HG03045 (cell line): ENCODE data around the gene HDAC4.
A peak's percentile ranks its signal among the peaks of the same experiment; 100 is the strongest.

Experiments used
- ATAC-seq: cut with Tn5 transposase; IDR thresholded peaks from one replicate; pipeline ENCODE4 v1.9.1; 2021; ENCODE audit warnings: mild to moderate bottlenecking, moderate library complexity; ENCODE audit not compliant: unreplicated experiment

Gene HDAC4

DNA sequence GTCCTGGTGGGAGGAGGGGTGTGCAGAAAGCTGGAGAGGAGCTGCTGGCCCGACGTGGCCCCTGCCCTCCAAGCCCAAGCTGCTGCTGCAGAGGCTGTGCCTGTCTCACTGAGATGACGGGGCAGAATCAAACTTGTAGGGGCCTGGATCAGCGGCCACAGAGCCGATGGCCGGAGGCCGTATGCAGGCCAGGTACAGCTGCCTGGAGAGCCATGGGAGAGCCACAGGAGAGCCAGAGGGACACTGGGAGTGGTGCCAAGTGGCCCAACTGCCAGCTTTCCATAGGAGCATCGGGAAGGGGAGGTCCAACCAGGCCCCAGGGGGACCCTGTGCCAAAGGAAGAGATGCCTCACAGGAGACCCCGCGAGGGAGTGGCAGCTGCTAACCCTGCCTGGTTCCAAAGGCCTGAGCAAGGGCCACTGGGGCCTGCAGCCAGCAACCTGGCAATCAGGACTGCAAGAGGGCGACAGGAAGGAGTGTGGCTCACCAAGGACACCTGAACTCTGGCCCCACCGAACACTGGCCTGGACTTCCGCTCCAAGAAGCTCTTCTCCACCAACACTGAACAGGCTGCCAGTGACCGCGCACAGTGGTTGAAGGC is 70.7 kb downstream of the HDAC4 start:
- ATAC-seq: no peak

DNA sequence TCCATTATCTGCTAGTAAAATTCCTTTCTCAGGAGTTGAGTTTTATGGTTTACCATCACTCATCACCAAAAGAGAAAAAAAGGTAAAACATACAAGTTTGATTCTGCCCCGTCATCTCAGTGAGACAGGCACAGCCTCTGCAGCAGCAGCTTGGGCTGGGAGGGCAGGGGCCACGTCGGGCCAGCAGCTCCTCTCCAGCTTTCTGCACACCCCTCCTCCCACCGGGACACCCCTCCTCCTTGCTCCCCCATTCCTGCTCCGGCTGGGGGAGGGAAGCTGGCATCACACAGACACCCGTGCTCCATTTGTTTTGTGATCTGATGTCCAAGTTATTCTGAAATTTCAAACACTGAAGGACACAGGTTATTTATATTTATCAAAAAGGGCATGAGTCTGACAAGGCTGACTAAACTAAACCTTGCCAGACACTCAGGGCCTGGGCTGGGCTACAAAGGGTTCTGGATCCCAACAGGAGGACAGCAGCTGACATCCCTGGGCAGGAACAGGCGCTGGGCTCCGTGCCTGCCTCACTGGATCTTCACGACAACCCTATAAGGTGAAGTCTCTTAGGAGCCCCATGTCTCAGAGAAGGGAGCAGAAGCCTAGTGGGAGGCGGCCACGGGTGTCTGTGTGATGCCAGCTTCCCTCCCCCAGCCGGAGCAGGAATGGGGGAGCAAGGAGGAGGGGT is 71.4 kb downstream of the HDAC4 start:
- no peak for ATAC-seq

DNA sequence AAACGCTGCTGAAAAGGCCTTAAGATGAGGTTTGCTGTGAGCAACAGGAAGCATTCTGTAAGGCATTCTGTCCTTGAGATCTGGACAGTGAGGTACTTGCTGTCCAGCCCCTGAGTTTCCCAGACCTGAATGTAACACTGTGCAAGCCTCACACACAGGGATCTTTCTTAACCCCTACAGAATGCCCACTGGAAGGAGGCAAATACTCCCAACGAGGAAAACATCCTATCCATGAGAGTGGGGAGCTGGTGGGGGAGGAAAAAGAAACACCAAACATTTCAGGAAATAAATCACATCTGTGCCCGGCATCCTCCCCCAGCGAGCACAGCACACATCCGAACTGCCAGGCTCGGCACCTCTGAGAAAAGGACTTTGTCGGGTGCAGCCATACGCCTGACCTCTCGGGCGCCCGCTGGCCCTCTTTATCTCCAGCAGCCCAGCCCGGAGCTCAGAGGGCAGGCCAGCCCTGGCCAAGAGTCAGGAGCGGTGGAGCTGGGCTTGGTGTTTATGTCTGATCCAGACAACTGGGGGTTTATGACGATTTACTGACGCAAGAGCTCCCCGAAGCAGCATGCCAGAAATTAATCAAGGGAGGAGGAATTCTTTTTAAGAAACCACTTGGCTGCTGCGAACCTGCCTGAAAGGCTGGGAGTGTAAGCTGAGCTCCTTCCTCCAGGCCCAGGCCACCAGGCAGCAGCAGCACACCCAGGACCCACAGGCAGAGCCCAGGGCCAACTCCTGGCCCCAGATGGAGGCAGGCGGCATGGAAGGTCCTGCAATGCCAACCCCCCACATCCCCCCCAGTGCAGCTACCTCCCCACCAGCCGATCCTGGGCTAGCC is 72.2 kb downstream of the HDAC4 start:
- no peak for ATAC-seq

DNA sequence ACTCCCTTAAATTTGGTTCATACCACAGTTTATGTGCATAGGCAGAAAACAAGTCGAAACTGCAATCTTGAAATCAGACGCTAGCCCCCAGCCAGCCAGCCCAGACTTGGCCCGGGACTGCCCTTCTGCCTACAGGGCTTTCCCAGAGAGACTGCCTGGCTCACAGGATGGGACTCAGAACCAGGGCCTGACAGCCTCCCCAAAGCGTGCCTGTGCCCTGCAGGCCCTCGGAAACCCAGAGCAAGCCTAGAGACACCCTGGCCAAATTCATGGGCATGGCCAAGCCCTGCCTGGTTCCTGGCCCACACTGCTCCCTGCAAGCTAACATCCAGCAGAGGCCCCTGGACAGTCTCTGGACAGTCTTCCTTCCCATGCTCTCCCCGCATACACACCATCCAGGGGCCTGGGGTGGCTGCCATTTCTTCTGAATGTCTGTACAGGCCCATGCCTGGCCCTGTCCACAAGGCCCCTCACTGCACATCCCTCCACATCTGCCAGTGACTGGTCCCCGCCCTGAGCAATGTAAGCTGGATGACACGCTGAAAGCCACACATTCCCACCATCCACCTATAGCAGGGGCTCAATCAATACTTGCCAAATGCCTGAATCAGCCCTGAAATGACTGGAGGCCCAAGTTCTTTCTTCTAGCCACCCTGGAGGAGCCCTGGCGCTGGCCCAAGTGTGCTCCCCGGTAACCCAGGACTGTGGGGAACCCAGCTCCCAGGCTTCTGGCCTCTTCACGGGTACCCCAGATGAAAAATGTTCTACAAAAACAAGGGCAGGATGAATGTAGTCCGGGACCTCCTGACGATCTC is 73.1 kb downstream of the HDAC4 start:
- ATAC-seq: peak; percentile 43

DNA sequence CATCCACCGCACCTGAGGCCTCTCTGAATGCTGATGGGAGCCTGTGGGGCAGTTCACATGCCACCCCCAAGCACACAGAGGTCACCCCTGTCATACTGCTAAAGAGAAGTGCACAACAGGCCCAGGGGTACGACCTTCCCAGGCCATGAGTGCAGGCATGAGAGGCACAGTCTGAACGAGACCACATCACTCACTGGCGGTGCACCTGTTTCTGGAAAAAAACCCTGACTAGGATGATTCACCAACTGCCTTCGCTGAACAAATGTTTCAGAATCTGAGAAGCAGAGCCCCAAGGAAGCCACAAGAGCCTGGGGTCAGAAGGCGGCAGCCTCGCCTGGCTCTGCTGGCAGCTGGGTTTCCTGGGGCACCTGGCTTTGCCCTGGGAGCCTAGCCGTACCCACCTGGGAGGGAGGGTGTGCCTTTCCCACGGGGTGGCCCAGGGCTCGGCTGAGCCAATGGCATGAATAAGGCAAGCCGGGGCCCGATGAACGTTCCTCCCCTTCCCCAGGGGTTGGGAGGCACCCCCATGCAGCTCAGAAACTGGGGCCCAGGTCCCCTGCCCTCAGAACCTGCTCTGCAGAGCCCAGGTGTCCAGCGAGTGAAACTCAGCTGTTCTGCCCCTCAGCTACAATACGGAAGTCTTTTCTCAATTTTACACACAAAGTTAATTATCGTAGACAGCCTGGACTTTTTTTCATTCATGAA is 73.8 kb downstream of the HDAC4 start:
- peak; percentile 54 for ATAC-seq

DNA sequence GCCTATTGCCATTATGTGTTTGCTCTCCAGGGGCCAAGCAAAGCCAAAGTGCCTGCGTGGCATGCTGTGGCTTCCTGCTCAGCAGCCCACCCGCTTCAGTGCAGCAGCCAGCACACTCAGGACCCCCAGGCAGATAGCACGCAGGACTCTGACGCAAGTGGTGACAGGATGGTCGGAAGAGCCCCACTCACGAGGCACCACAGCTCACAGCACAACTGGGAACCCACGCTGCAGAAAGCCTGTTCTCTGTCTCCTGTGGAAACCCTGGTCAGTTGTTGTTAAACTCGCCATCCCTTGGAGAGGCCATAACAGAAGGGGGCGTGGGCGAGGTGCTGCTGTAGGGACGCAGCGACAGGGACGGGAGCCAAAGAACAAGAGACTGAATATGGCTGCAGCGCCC is 76.4 kb downstream of the HDAC4 start:
- no peak for ATAC-seq

DNA sequence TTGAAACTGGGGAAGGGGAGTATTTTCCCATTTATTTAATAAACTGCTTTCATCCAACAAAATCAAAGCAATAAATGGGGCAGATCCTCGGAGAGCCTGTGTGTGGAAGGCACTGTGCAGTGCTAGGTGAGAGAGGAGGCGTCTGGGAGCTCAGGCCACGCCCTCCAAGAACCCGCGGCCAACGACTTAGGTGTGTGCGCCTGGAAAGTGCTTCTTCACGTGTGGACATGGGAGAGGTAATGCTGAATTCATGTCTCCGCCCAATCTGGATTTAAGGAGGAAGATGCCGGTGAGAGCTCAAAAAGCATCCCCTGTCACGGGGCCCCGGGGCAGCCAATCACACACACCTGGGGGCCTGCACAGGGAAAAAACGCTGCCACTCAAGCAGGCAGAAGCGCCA is 77.4 kb downstream of the HDAC4 start:
- ATAC-seq: no peak

DNA sequence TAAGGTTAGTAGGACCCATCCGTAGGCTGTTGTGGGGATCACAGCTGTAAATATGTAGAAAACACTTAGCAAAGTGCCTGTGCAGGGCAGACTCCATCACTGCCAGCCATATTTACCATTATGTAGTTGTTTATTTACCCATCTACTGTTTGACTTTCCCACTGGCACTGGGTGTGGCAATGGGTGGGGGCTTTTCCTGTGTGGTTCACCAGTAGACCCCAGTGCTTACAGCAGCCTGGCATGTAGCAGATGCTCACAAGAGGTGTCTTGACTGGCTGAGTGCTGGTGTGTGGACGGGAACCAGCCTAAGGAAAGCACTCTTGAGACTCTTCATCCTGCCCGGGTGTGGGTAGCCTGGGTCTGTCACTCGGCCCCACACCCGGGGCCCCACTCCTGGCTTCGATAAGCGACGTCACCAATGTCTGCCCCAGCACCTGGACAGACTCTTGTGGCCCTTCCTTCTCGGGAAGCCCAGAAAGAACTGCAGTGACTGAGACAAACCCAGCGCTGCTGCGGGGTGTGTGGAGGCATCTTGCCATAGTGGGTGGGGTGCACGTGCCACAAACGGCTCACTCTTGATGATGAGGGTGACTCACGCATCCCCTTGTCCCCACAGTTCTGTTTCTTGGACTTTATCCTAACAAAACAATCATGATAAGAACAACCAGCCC is 78.3 kb downstream of the HDAC4 start:
- no peak for ATAC-seq

DNA sequence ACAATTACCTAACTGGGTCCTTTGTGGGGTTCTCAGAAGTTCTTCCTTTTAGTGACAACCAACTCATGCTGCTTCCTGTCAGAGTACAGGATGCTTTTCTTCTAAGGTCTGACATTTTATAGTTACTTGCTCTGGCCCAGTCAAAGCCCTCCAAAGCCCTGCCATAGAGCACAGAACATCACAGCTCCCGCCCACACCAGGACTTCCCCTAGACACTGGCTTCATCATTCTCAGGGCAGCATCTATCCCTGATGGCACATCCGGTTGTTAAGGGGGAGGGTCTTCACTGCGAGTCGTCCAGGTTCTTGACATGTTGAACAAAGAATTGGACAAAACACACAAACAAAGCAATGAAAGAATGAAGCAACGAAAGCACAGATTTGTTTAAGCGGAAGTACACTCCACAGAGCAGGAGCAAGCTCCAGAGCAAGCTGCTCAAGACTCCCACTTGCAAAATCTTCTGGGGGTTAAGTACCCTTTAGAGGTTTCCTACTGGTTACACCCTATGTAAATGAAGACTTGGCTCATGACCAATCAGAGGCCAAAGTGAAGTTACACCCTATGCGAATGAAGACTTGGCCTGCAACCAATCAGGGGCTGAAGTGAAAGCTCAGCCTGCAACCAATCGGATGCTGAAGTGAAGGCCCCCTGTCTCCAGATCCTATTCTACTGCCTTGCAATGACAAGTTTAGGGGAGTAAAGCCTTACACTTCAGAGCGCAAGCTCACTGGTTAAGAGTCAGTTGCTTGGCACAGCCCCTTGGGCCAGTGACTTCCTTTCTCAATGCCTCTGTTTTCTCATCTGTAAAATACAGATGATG is 79.0 kb downstream of the HDAC4 start:
- ATAC-seq: no peak

DNA sequence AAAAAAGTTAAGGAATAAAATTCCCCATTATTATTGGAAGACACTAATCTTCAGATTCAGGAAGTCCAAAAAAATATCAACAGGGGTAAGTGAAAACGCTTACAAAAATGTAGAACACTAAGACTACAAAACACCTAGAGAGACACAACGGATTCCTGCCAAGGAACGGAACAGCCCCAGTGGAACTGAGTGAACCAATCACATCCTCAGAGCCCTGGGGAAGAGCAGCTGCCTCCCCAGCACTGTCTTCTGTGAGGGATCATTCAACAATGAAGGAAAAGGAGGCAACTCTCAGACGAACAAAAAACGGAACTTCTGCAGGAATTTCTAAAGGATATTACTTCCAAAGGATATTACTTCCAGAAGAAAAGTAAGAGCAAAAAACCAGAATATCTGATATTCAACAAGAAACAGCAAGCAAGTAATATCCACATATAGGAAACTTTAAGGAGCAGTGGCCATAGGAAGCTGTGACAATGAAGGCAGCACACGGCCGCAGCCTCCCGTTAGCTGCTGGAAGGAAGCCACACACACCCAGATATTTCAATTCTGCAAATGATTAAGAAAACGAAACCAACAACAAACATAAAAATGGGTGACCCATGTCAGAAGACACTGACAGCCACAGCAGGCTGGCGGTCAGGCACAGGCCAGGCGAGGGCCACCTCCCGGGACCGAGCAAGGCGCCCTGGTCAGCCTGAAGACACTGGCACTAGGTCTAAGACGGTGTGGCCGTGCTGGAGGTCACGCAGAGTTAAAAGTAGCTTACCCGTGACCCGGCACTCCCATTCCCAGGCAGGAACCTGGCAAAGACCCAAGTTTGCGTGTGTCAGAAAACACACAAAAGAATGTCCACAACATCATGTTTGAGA is 81.8 kb downstream of the HDAC4 start:
- ATAC-seq: no peak

DNA sequence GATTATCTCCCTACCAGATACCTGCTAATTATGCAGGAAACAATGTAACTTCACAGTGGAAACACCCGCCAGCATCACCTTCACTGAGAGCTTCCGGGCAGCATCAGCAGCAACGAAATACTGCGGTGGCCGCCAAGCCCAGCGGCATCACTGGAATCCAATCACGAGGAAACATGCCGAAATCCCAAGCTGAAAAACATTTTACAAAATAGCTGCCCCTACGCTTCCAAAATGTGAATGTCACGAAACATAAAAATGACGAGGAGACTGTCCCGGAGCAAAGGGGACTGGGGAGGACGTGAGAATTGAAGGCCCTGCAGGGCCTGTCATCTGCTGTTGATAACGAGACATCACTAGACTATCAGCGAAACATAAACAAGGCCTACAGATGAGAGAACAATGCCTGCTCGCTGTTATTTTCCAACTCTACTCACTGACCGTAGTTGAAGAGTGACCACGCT is 82.6 kb downstream of the HDAC4 start:
- no peak for ATAC-seq

DNA sequence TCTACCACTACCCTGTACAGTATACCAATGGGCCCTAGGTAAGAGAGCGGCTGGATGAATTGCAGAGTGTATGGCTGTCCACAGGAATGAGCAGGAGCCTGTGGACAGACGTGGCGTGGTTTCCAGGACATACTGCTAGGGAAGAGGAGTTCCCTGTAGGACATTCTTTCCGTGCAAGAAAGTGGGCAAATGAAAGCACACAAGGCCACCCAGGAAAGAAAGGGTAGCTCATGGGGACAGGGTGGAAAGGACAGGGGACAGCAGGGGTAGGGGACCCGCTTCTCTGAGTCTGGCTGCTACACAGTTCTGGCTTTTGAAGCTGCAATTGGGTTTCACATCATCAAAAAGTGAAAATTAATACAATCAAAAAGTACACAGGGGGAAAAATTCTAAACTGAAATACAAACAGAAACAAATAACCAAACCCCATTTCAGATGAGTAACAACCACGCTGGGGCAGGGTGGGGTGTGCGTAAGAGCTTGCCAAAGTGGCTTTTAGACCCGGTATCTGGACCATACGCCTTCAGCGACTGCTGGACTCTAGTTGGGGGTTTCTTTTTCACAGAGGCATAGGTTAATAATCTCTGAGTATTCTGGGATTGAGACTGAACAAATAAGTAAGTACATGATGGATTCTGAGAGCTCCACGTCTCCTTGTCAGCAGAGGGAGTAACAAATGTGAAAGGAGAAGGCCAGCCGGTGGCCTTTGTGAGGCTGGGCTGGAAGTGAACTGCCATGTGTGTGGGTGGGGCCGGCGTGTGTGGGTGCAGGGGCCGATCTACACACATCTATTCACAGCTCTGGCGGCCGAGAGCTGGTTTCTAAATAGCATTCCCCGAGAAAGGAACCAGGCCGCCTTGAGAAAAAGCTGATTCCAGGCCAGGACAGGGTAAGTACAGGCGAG is 84.0 kb downstream of the HDAC4 start:
- ATAC-seq: no peak

DNA sequence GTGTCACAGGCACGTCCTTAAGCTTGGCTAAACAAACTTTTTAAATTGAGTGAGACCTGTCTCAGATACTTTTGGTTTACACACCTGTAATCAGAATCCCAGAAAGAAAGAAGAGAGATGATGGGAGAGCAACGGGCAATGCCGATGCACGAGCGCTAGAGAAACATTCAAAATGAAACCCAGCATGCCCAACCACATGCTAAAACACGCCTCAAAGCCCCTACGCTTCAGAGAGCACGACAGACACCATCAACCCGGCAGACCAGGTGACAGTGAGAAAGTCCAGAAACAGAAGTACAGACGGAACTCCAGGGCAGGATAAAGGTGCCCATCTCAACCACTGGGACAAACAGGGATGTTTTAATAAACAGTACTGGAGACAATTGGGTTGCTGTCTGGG is 85.5 kb downstream of the HDAC4 start:
- ATAC-seq: no peak

DNA sequence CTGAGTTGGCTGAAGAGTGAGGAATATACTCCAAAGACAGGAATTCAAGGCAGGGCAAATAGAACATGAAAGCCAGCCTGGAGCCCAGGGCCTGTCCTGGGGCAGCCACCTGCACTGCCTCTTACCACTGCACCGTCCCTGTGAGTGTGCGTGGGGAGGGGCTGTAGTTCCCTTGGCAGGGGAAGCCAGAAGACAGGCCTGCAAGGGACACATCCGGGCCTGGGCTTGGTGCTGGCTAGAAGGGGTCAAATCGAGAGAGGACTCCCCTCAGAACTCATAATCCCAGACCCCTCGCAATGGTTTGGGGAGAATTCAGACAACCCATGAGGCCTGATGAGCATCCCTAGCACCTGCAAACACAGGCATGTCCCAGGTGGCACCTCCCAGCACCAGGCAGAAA is 87.0 kb downstream of the HDAC4 start:
- no peak for ATAC-seq

DNA sequence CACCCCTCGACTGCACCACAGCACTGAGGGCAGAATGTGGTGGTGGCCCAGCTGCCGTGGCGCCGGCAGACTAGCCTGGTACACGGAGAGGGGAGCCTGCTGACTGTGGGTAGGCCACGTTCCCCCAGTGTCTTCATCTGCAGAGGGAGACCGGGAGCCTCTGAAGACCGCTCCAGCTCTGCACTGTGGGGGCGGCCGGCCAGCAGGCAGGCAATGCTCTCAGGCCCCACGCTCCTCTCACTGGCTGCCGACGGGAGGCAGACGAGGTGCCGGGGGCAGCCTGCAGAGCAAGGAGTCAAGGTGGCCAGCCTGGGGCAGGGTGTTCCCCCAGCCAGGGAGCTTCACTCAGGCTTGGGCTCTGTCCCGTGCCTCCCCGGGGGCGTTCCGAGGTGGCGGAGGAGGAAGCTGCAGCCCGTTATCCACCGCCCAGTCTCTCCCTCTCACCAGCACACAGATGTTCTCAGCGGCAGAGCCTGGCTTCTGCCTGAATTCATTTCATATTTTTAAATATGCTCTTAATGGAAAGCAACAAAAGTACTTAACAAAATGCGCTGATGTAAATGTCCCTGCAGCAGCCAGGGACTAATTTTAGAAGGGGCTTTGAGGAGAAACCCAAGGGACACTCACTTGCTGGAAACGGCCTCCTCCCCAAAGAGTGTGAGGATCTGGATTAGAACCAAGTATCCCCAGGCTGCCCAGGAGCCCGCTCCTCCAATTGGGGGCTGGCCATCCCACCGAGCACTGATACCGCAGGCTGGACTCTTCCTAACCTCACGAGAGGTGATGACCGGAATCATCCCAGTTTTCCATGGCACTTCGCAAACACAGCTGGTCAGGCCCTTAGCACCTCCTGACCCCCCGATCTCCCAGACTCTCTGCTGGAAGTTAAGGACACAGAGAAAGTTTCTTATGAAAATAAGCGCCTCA is 87.8 kb downstream of the HDAC4 start:
- ATAC-seq: no peak

DNA sequence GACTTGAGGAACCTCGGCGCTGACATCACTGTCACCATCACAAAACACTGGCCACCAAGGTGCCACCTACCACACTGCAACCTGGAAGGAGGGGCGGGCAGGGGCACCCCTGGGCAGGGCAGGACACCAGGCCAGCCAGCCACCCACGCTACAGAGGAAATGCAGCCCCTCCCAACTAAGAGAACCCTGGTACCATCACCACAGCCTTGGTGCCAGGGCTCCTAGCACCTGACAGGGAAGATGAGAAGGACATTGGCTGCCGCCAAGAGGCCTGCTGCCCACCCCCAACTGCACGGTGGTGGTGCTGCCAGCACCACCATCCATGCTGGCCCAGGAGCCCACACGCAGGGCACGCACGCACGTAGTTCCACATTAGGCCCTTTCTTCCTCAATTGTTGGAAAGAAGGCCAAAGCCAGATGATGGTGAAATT is 88.7 kb downstream of the HDAC4 start:
- no peak for ATAC-seq
